Caco-2 (cell line): ENCODE results near the gene RALGAPA2. TPM values are rescaled to one million over a fixed set of nuclear protein-coding genes. Genes with fewer than 3 reads are reported as not detected.

Experiments
- BruUV-seq: library from RNA; stranded (reverse); fragments of 400-500 nt; replicated peaks from 2 replicates; lab custom pipeline; 2021; lab: Mats Ljungman, UMichigan
- CTCF ChIA-PET: fragments of 300-600 bp; sonication (Branson Sonifier 250); formaldehyde crosslinking; loops from one replicate; lab custom pipeline; 2022; ENCODE audit warnings: antibody characterized with exemption; lab: Charles Lee
- POLR2A ChIA-PET: fragments of 300-600 bp; sonication (Branson Sonifier 250); formaldehyde crosslinking; loops from one replicate; lab custom pipeline; 2022; ENCODE audit warnings: antibody characterized with exemption; lab: Charles Lee
- DNase-seq, 2 experiments: peaks; one replicate each; pipeline versions ENCODE4 v3.0.0 to v3.0.0-alpha.2; 2020 to 2022
- H3K27me3 ChIP-seq: replicated peaks from 2 replicates; pipeline ENCODE4 v1.6.0; 2011; ENCODE audit warnings: low read length; ENCODE audit not compliant: control insufficient read depth, insufficient read depth
- H3K36me3 ChIP-seq: 2 replicates; pipeline ENCODE4 v1.5.1; 2011; ENCODE audit warnings: low read length; ENCODE audit not compliant: control insufficient read depth, insufficient read depth
- H3K4me1 ChIP-seq: fragments of 250-450 bp; sonication (Bioruptor Pico); 2 replicates; pipeline ENCODE4 v1.5.1; 2020; ENCODE audit warnings: mild to moderate bottlenecking
- H3K4me3 ChIP-seq: 2 replicates; pipeline ENCODE4 v1.5.1; 2011; ENCODE audit warnings: low read depth, mild to moderate bottlenecking, control low read depth, low read length
- H3K9me3 ChIP-seq: fragments of 250-450 bp; sonication (Bioruptor Pico); 2 replicates; pipeline ENCODE4 v1.5.1; 2020; ENCODE audit warnings: mild to moderate bottlenecking, moderate library complexity
- H3K27ac Mint-ChIP-seq: one replicate; pipeline ENCODE4 v1.8.0; 2022; ENCODE audit warnings: mixed read lengths; ENCODE audit not compliant: unreplicated experiment
- H3K27me3 Mint-ChIP-seq: one replicate; pipeline ENCODE4 v1.8.0; 2022; ENCODE audit warnings: mixed read lengths; ENCODE audit not compliant: insufficient read depth, unreplicated experiment
- H3K36me3 Mint-ChIP-seq: one replicate; pipeline ENCODE4 v1.8.0; 2022; ENCODE audit warnings: mild to moderate bottlenecking, mixed read lengths; ENCODE audit not compliant: insufficient read depth, unreplicated experiment
- H3K4me1 Mint-ChIP-seq: one replicate; pipeline ENCODE4 v1.8.0; 2022; ENCODE audit warnings: low read depth, mixed read lengths; ENCODE audit not compliant: unreplicated experiment
- H3K4me3 Mint-ChIP-seq: one replicate; pipeline ENCODE4 v1.8.0; 2022; ENCODE audit warnings: mild to moderate bottlenecking, moderate library complexity, mixed read lengths; ENCODE audit not compliant: unreplicated experiment
- H3K9me3 Mint-ChIP-seq: one replicate; pipeline ENCODE4 v1.8.0; 2022; ENCODE audit warnings: mixed read lengths; ENCODE audit not compliant: unreplicated experiment
- intact Hi-C: fragments of 100-400 bp; cut with micrococcal nuclease; formaldehyde crosslinking; loops from one replicate; pipeline ENCODE4 v1.10.0; 2022; ENCODE audit not compliant: unreplicated experiment
- total RNA-seq: library from RNA; stranded (reverse); gene quantifications from 2 replicates; pipeline ENCODE4 v1.2.3, GENCODE V29; 2022
- TF ChIP-seq, protein P1 (sequence below), 2 experiments: fragments of 200-600 bp in 1 of 2; IDR thresholded peaks; 1 replicate in 1 of 2; 2 replicates in 1 of 2; pipeline versions ENCODE4 v1.5.1 to v1.8.0; 2011 to 2022; ENCODE audit warnings: antibody characterized with exemption in 1 of 2, control low read depth in 1 of 2, inconsistent platforms in 1 of 2, low read depth in 1 of 2, low read length in 1 of 2, mild to moderate bottlenecking in 1 of 2, moderate library complexity in 1 of 2; ENCODE audit not compliant: insufficient read depth in 1 of 2, severe bottlenecking in 1 of 2, unreplicated experiment in 1 of 2

RALGAPA2 gene
- total RNA-seq, 1 experiment from 2014 or later: 17.3 TPM

DNA sequence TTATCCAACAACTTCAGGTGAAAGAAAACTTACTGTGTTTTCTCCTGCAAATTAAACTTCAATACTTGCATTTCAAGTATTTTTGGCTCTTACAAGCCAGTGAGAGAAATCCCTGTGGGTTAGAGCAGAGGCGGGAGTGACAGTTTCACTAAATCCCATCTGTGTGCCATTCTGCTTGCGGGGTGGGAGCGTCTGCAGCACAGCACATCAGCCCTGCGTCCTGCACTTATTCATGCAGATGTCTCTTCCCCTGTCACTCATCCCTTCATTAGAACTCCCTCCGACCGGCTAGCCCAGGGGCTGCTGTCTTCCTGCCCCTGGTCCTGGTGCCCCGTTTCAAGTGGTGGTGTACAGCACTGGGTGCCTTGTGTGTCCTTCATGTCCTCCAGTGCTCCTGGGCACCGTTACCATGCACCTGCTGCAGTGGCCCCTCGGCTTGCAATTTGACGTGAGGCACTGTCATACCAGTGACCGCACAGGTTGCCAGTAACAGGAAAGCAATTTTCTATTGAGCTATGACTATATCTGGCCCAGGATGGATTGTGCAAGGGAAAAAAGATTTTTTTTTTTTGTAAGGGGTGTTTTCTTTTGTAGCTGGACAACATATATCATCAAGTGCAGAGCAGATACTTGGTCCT lies 285.1 kb downstream of the RALGAPA2 start:
- Histone ChIP-seq H3K4me1 (no peaks in the 10 kb centered on the region), H3K9me3 (no peaks in the 10 kb centered on the region), H3K27me3 (no peaks in the 10 kb centered on the region), H3K36me3 (no peaks in the 10 kb centered on the region), H3K4me3 (no peak overlapping the region)
- no peak for DNase-seq
- Mint-ChIP-seq H3K4me1 (no peaks in the 10 kb centered on the region), H3K9me3 (no peaks in the 10 kb centered on the region), H3K36me3 (no peaks in the 10 kb centered on the region), H3K27me3 (no peaks in the 10 kb centered on the region), H3K4me3 (no peak overlapping the region), H3K27ac (no peak overlapping the region)
- intact Hi-C loops: no loop called here
- POLR2A ChIA-PET: no interaction called here
- TF ChIP-seq, protein P1, sequence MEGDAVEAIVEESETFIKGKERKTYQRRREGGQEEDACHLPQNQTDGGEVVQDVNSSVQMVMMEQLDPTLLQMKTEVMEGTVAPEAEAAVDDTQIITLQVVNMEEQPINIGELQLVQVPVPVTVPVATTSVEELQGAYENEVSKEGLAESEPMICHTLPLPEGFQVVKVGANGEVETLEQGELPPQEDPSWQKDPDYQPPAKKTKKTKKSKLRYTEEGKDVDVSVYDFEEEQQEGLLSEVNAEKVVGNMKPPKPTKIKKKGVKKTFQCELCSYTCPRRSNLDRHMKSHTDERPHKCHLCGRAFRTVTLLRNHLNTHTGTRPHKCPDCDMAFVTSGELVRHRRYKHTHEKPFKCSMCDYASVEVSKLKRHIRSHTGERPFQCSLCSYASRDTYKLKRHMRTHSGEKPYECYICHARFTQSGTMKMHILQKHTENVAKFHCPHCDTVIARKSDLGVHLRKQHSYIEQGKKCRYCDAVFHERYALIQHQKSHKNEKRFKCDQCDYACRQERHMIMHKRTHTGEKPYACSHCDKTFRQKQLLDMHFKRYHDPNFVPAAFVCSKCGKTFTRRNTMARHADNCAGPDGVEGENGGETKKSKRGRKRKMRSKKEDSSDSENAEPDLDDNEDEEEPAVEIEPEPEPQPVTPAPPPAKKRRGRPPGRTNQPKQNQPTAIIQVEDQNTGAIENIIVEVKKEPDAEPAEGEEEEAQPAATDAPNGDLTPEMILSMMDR (IDR thresholded peaks at IDR 0.05; ENCODE audit: insufficient read depth in 1 of 2, low read depth in 1 of 2, low read length in 1 of 2, severe bottlenecking in 1 of 2, unreplicated experiment in 1 of 2): no peak
- no TSS peak for BruUV-seq
- CTCF ChIA-PET: no interaction called here

DNA sequence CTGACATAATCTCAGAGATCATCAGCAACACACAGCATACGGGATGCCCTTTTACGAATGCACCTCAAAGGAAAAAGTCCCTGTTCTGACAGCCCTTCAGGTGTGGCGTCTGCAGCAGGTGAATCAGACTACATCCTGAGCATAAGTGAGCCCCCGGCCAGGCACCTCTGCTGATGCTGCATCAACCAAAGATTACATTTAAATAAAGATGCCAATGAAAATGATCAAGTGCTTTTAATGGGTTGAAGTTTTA lies 285.9 kb downstream of the RALGAPA2 start:
- DNase-seq: no peak
- TF ChIP-seq, protein P1 (IDR thresholded peaks at IDR 0.05; ENCODE audit: insufficient read depth in 1 of 2, low read depth in 1 of 2, low read length in 1 of 2, severe bottlenecking in 1 of 2, unreplicated experiment in 1 of 2): no peak
- Mint-ChIP-seq H3K4me1 (no peaks in the 10 kb centered on the region), H3K4me3 (no peak overlapping the region), H3K9me3 (no peaks in the 10 kb centered on the region), H3K36me3 (no peaks in the 10 kb centered on the region), H3K27ac (no peak overlapping the region), H3K27me3 (no peaks in the 10 kb centered on the region)
- intact Hi-C loops: no loop called here
- BruUV-seq: no TSS peak
- H3K27me3 ChIP-seq: no peaks in the 10 kb centered on the region
- CTCF ChIA-PET: no interaction called here
- no peaks in the 10 kb centered on the region for H3K36me3 ChIP-seq
- H3K9me3 ChIP-seq: no peaks in the 10 kb centered on the region
- POLR2A ChIA-PET: no interaction called here
- H3K4me1 ChIP-seq: no peaks in the 10 kb centered on the region
- H3K4me3 ChIP-seq: no peak overlapping the region

DNA sequence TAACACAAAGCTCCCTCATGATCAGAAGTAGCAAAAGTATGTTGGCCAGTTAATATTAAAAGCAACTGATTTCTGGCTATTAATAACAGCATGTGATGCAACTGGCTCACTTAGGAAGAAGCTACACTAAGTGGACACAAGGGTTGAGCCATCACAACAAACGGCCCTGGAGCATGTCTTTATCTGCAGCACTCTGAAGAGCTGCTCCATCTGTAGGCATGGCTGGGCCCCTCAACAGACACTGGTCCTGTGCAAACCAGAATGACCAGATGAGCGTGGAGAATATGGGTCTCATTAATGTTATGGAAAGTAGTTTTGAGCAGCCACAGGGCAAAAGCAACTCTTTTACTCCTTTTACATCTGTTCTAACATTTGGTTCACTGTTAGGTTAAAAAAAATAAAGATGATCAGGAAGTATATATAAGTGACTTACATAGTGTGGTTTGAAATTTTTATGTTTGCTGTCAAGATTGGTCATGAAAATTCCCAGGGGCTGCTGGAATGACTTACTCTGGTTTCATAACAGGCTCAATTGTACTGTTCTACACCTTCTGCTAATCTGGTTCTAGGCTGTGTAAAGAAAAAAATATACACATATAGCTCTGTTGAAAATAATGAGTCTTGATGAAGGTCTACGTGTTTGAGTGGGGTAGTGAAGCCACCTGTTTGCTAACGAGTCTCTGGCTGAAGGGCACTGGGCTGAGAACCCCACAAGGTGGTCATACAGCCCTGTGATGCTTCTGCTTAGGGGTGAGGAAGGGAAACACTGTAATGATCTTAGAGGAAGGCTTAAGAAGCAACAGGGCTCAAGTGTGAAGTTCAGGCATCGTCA lies 286.4 kb downstream of the RALGAPA2 start:
- no TSS peak for BruUV-seq
- ChIA-PET POLR2A (interaction anchor here (0.7 kb wide), 1 partner anchor 88 kb away, joined by 3 read pairs; no protein-coding TSS in a partner anchor), CTCF (interaction anchor here (0.6 kb wide), 1 partner anchor 712 kb away, joined by 11 read pairs; no protein-coding TSS in a partner anchor)
- DNase-seq: no peak
- intact Hi-C loops: no loop called here
- Histone ChIP-seq H3K27me3 (no peaks in the 10 kb centered on the region), H3K36me3 (no peaks in the 10 kb centered on the region), H3K4me3 (no peak overlapping the region), H3K4me1 (no peaks in the 10 kb centered on the region), H3K9me3 (no peaks in the 10 kb centered on the region)
- Mint-ChIP-seq H3K27me3 (no peaks in the 10 kb centered on the region), H3K4me3 (no peak overlapping the region), H3K27ac (no peak overlapping the region), H3K9me3 (no peaks in the 10 kb centered on the region), H3K36me3 (no peaks in the 10 kb centered on the region), H3K4me1 (no peaks in the 10 kb centered on the region)
- TF ChIP-seq, protein P1 (IDR thresholded peaks at IDR 0.05; ENCODE audit: insufficient read depth in 1 of 2, low read depth in 1 of 2, low read length in 1 of 2, severe bottlenecking in 1 of 2, unreplicated experiment in 1 of 2): no peak
